SW 1271 (cell line): ENCODE measurements around the gene DIS3L2.
A peak's percentile ranks its signal among the peaks of the same experiment; 100 is the strongest.
"Not testable (repeated sequence)": the region's sequence is repeated elsewhere in the genome, so short reads cannot be mapped to it uniquely, and the experiment has no call there.

Source experiments
- DNase-seq, 2 experiments: peaks; one replicate each; lab custom pipeline; 2025; lab: John Stamatoyannopoulos, UW

The DIS3L2 gene

DNA sequence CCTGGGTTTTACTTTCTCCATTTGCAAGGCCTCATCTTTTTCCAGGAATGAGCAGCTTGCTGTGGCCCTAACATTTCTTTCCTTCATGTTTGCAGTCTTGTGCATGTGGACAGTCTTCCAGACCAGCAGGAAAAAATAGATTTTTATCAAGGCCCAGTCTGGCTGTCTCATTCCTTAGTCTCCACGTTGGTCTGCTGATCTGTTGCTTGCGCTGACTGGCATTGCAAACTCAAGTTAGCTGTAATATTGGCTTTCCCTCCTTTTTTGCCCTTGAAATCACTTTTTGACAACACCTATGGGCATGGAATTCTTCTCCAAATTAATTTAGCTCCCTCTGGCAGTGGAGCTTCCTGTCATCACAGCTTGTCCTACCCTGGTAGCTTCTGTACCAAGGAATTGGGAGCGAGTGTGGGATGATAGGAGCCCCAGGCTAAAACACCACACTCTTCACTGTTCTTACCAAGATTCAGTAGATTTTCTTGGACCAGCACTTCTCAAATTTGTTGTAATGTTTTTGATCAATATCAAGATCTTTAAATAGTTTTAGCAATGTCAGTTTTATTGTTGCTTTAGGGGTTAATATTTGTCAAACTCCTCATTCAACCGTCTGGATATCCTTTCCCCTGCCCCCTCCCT lies 48.2 kb downstream of the DIS3L2 start:
- DNase-seq, result no peak

DNA sequence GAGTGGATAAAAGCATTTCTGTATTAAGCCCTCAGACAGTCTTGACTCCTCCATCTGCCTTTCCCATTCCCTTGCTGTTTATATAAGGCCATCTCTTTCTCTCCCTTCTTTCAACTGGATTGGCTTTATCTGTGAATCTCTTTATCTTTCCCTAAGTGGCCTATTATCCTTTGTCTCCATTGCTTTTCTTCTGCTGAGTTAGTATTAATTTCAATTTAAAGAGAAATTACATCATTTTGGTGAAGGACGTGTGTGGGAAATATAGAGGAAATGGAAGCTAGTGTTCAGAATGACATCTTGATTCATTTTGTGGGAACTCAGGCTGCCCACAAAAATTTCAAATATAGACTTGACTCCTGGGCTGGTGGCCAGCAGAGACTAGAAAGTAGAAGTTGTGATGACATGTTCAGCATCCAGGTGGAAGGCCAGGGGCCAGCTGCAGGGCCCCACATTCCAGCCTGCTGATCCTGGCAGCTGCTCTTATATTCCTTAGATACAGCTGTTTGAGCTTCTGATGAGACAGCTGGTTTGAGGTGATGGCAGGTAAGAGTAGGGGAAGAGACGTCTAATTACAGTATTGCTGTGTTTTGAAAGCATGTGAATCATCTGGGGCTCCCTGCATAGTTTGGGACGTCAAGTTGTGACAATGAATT lies 52.3 kb downstream of the DIS3L2 start:
- peak in 1 of 2 experiments; percentile 54 for DNase-seq

DNA sequence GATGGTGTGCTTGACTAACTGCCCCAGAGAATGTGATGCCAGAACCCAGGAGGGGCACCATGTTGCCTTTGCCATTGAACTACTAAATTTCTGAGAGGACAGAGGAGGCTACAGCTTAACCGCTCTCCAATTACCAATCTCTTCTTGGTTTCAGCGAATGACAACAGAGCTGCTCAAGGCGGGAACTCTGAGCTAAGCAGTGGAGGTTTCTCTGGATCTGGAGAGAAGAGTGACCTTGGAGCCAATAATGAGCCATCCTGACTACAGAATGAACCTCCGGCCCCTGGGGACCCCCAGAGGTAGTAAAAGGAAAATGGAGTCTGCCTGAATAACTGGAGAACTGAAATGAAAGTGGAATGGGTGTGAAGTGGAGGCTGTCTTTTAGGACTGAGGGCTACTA lies 53.2 kb downstream of the DIS3L2 start:
- DNase-seq, result no peak

DNA sequence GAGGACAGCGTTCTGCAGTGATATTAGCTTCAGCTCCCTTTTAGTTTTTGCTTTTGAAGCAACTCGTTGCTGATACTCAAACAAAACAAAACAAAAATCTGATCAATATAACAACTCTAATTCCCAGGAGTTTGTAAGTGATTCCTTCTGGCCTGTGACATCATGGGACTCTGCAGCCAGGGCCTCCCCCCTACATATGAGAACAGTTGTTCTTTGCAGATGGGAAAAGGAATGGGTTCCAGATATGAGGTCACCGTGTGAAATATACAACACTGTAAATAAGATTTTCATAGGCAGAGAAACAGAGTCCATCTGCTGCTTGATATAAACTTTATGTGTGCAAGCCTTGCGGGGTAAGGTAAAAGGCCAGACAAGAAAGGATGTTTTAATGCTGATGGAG lies 56.7 kb downstream of the DIS3L2 start:
- no peak for DNase-seq

DNA sequence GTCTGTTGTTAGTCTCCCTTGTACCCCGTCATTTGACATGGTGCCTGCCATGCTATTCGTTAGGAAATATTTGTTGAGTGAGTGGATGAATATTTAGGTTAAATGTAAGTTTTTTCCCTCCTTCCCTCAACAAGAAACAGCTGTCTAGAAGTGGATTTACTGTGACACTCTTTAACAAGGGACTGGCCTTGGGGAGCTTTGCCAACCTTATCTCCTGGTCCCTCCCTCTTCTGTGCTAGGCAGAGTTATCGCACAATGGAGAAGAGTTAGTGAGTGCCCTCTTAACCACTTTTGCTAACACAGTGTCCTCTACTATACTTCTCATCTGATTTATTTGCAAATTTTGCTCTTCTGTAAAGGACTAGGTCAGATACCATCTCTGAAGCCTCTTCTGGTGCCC lies 61.2 kb downstream of the DIS3L2 start:
- no peak for DNase-seq

DNA sequence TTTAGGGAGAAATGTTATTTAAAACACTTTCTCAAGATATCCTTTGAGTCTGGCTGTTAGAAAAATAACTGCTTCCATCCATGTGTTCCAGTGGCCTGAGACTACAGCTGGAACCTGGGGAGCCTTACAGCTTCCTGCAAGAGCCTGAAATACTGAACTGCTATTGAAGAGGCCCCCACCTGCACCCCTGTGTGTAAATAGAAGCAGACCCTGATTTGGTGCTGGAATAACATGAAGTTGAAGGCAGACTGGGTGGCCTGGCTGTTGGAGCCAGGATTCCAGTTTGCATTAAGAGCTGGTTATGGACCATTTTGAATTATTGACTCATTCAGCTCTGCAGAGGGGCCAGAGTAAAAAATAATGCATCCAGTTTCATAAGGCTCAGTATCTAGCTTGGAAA lies 61.9 kb downstream of the DIS3L2 start:
- no peak for DNase-seq

DNA sequence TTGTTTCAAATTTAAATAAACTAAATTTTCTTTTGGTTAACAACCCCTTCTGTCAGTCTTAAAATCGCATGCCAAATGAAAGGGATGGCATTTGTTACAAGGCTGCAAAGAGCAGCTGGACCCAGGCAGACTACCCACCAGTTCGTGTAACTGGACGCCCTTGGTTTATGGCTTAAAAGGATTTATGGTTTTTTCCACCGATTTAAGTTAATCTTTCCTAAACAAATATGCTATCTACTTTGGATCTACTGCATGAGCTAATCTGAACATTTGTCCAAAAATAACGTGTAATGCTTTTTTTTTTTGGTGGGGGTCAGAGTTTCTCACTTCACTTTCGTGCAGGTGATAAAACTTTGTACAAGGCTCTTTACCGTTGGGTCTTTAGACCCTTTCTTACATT lies 62.9 kb downstream of the DIS3L2 start:
- DNase-seq, result no peak

DNA sequence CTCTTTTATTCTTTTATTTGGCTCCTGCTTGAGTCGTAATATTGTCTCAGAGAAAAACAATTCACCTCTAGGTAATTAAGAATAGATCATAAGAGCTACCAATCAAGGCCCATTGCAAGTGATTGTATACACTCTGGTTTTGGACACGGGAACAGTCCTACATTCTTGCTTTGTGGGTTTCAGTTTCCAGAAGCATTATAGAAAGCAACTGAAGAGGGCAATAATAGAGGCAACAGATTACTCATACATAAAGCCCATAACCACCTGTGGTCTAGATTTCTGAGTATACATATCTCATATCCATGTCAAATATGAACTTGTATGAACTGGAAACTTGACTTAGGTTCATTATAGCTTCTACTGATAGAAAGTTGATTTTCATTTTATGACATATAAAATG lies 65.4 kb downstream of the DIS3L2 start:
- DNase-seq, result no peak

DNA sequence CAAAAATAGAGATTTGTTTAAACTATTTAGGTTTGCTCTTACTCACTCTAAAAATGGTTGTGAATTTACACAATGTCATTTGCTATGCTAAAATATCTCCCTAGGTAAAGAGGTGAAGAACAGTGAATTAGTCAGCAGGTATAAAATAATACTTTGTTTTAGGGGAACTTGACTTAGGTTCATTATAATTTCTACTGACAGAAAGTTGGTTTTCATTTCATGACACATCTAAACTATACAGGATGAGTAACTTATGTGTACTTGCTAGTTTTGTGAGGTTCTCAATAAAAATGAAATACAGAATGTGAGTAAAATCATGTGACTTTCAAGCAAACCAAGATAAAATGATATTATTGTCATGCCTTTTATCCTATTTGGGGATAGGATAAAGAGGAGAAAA lies 66.0 kb downstream of the DIS3L2 start:
- no peak for DNase-seq

DNA sequence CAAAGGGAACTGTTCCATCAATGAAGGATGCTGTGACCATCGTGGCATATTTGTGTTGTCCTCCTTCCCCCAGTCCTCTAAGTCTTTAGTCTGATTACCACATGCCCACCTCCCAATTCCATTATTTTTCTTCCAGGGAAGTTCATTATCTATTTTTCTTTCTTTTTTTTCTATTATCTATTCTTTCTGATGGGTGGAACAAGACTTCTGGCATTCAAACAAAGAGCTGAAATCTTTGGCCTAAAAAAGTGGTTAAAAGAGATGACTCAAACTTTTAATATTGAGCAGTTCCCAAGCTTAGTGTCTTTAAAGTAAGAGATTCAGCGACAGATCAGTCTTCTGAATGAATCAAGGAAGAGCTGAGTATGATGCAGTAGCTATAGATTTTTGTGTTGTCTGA lies 66.6 kb downstream of the DIS3L2 start:
- no peak for DNase-seq

DNA sequence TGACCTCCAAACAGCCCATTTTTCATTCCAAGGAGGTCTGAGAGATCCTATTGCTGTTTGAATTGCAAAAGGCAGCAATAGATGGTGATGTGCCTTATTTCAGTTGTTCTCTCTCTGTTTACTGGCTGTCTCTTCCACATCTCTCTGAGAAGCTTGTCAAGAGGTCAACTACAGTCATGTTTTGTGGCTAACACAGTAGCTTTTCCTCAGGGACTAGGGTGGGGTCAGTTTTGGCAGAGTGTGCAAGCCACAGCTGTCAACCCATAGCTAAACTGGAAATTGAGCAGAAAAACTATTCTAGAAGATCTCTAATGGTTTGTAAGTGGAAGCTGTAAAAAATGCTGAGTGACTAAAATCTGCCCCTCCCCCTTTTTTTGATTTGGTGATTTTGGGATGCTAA lies 67.1 kb downstream of the DIS3L2 start:
- DNase-seq, result no peak

DNA sequence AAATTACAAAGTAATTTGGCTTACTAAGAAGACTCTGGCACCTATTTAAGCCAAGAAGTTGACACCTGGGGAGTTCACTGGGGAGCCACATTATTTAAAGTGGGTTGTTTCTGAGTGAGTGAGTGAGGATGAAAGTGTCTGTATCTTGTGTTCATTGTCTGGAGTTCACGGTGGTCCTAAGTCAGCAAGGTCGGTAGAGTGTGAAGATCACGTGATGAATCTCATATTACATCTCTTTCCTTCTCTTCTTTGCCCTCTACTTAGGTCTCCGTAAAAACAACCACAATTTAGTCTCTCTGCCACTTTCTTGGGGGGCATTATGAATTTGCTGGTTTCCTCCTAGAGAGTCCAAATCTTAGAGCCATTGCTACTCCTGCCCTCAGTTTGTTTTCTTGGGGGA lies 67.8 kb downstream of the DIS3L2 start:
- no peak for DNase-seq

DNA sequence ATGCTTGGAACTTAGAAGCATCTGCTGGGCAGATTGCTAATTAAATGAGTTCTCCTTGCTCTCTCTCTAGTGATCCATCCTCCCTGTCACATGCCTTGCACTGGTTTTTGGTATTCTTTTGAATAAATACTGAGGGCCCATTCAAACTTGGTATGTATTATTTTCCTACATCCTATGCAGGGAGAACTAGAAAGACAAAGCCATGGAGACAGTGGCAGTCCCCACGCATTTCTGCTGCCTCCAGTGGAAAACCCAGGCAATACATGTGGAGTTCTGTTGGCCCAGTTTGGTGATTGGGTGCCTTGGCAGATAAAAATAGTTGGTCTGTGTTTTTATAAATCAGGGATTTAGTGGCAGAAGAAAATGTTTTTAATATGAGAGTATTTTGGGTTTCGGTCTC lies 68.7 kb downstream of the DIS3L2 start:
- peak in 1 of 2 experiments; percentile 16 for DNase-seq

DNA sequence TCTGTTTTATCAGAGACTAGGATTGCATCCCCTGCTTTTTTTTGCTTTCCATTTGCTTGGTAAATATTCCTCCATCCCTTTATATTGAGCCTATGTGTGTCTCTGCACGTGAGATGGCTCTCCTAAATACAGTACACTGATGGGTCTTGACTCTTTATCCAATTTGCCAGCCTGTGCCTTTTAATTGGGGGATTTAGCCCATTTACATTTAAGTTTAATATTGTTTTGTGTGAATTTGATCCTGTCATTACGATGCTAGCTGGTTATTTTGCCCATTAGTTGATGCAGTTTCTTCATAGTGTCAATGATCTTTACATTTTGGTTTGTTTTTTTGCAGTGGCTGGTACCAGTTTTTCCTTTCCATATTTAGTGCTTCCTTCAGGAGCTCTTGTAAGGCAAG lies 73.8 kb downstream of the DIS3L2 start:
- DNase-seq, result not testable (repeated sequence)

DNA sequence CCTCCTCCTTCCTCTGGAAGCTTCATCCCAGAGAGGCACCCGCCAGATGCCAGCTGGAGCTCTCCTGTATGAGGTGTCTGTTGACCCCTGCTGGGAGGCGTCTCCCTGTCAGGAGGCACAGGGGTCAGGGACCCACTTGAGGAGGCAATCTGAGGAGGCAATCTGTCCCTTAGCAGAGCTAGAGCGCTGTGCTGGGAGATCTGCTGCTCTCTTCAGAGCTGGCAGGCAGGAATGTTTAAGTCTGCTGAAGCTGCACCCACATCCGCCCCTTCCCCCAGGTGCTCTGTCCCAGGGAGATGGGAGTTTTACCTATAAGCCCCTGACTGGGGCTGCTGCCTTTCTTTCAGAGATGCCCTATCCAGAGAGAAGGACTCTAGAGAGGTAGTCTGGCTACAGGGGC lies 75.4 kb downstream of the DIS3L2 start:
- DNase-seq, result not testable (repeated sequence)

DNA sequence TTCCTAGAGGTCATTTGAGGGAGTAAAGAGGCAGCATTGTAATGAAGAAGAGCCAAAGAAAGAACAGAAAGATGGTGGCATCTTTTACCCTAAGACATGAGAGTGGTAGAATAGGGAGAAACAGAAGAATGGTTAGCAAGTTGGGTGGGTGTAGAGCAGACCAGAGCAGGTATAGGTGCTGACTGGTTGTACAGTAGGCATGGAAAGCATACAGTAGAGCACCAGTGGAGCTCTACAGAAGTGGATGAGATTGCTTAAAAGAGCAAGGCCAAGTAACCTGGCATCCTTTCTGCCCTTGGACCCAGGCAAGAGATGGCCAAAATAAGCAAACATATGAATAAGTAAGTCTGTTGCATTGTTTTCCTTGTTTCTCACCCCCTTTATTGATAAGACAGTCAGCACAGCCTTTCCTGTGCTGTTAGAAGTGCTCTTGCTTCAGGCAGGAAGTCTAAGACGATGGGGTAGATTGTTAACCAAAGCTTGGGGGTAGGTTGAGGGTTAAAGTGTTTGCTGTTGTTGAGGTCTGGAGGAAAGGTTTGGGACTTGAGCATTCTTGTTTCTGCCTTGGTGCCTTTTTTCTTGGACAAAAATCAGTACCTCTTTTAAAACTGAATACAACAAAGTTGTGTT lies 76.9 kb downstream of the DIS3L2 start:
- DNase-seq, result no peak

DNA sequence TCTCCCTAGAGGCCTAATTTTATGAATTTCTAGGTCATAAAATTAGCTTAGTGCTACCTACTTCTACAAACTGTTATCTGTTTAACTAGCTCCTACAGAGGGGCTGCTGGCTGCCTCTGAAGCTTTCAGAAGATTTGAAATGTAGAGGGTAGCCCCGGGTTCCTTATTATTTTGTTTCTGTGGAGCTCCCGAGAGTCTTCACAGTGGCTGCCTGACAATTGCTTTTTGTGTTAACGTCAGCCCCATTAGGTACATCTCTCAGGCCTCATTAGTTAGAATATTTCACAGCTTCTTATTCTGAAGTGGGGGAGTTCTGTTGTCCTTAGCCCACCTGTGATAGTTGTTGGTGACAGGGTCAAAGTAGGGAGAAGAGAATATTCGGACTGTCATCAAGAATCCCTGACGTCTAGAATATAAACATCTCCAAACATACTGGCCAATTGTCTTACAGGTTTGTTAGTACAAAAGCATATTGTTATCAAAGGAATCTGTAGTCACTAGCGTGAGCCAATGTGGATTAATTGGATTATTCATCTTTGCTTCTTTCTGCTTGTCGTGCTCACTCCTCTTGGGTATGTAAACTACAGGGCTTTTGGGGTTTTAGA lies 77.5 kb downstream of the DIS3L2 start:
- DNase-seq, result no peak

DNA sequence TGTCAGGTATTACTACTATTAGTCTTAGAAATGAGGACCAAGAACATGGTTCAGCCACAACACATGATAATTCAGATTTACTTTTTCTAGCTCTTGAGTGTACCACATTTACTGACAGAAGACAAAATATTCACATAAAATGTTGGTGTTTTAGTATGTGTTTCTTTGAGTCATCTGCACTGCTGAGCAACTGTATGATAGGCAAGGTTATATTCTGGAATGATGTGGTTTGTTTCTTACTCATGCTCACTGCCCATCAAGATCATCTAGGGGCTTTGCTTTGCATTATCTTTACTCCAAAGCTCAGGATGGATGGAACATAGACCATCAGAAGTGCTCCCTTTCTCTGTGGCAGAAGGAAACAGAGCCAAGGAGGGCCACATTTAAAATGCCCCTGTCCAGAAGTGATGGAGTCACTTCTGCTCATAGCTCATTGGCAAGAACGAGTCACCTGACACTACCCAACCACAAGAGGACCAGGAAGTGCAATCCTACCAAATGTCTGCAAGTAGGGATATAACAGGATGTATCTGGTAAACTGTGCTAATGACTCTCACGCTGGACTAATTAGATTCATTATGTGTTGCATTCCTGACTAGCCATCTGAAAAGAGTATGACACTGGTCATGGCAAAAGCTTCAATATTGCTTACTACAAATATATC lies 81.5 kb downstream of the DIS3L2 start:
- no peak for DNase-seq

DNA sequence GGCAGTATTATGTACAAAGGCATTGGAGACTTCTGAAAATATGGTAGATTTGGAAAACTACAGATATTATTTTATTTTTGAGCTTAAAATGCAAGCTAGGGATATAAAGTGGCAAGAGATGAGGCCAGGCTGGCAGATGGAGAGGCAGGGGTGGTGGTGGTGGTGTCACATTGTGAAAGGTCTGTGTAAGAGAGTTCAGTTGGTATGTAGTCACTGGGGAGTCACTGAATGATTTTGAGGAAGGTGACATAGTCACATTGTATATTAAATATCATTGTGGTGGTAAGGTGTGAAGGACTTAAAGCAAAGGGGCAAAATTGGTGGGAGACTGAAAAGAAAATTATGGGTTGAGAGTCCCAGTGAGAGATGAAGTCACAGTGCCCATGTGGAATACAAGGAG lies 82.5 kb downstream of the DIS3L2 start:
- no peak for DNase-seq

DNA sequence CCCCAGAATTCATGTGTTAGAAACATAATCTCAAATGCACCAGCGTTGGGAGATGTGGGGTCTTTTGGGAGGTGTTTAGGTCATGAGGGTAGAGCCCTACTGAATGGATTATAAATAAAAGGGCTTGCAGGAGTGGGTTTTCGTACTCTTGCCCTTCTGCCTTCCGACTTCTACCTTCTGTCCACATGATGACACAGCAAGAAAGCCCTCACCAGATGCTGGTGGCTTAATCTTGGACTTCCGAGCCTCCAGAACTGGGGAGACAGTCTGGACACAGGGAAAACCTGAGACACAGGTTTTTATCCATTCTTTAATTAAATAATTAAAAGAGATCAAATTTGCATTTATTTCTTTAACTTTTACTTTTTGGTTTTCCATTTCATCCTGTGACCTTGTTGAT lies 87.8 kb downstream of the DIS3L2 start:
- no peak for DNase-seq

DNA sequence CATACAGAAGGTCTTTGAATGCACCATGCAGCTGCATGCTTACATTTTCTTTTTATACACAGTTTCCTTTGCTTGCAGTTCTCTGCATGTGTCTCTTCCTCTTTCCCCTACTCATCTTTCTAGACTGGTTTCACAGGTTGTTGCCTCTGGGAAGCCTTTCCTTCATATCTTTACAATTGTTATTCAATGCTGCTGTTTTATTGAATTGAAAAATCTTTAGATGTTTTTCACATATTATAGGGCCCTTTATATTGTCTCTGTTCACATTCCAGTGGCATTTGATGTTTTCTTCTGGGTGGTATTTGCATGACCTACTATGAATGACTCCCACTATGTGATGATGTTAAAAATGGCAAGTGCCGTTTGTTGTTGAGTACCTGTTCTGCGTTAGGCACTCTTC lies 91.1 kb downstream of the DIS3L2 start:
- no peak for DNase-seq

DNA sequence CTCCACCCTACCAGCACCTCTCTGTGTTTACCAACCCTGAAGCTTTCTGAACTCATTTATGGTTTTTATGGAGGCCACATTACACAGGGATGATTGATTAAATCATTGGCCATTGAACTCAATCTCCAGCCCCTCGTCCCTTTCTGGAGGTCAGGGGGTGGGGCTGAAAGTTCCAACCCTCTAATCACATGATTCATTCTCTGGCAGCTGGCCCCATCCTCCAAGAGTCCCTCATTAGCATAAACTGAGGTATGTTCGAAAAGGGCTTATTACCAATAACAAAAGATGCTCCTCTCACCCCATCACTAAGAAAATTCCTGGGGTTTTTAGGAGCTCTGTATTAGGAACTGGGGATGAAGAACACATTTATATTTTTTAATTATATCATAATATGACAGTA lies 92.3 kb downstream of the DIS3L2 start:
- no peak for DNase-seq
